A549 treated with Mapracorat at 1 μM for 4 hours (cell line): ENCODE measurements around the gene PIK3C2G. TPM values are rescaled to one million over a fixed set of nuclear protein-coding genes. Genes with fewer than 3 reads are reported as not detected.

Source experiments
- total RNA-seq: library from RNA; stranded (reverse); fragments of 200-300 nt; extraction: Qiagen RNA extraction; gene quantifications from 5 replicates; pipeline ENCODE4 v1.2.3, GENCODE V29; 2022

Gene PIK3C2G
- total RNA-seq = not detected in 5 replicates

GRCh38 chr12:18261273-18261672 is at the start of gene PIK3C2G:
Gene PIK3C2G (plus strand): TSS chr12:18261518. CDS start chr12:18282082, 20,564 bp downstream.

Other genes starting within 250 kb of the PIK3C2G start
- gene RERGL, start 171.3 kb upstream of the PIK3C2G start, total RNA-seq = not detected in 5 replicates